ENCODE data around the gene CXCR4.
"Not testable (repeated sequence)": the region's sequence is repeated elsewhere in the genome, so short reads cannot be mapped to it uniquely, and the experiment has no call there.

The CXCR4 gene

DNA sequence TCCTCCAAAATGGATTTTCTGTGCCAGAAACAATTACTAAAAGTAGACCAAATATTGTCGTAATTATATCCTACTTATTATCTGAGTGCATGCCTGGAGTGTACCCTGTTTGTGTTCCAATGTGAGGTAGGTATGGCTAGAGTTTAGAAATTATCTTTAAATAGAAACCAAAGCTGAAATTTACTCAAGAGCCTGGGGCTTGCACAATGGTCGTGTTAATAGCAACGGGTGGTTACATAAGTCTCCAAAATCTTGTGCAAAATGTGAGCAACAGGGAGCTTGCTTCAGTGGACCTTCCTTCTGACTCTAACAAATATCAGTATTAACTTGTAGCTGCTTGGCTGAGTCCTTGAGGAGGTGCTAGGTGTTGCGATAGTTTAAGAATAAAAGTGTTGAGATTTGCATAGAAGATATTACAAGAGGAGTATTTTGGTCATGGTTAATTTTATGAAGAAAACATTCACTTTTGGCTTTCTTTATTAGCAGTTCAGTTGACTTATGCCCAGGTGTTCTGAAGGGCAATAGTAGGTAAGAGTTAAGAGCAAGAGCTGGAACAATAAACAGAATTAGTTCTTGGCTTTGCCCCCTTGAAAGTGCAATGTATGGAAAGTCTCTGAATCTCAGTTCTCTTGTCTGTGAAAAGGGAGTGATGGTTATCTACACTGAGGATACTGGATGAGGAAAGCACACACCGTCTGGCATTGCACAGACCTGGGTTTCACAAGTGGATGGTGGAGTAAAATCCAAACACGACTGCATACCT, 4.6 kb downstream of the CXCR4 start:
- DNase-seq, result peak; percentile 50

DNA sequence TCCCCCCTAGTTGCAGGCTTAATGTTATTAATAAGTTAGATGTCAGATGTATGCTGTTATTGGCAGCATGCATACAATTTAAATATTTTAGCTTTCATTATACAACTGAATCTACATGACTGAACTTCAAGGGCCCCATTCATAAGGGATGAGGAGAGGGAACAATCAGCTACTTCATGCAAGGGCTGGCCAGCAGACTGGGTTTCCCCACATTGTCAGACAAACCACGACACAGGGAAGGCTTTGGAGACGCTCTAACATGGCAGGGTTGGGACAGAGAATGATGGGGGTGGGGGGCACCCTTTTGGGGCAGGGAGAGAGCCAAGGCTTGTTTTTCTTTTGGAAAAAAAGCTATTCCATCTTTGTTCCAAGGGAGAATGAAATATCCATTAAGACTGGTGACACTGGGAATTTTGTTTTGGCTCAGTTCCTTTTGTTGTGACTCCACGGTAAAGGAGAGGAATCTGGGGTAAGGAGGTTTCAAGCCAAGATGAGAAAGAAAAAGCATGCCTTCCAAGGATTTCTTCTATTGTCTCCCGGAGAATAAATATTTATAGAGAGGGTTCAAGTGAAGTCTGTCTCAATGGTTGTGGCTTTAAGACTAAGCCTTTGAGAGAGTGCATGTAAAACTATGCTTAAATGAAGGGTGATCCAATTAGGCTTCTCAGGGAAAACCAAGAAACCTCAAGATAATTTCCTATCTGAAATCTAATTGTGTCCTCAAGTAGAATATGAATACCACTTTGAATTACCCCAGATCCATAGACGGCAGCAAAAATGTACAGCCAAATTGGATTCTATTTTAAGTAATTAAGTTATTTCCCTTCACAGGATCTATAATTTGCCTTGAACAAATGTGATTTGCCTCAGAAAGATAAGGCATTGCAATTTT, 5.4 kb downstream of the CXCR4 start:
- DNase-seq, result no peak

- no peak for DNase-seq
Measured at GRCh38 chr2:136111711-136112110, 6.2 kb downstream of the CXCR4 start.

- DNase-seq, result no peak
Measured at GRCh38 chr2:136110526-136110925, 7.4 kb downstream of the CXCR4 start.

DNA sequence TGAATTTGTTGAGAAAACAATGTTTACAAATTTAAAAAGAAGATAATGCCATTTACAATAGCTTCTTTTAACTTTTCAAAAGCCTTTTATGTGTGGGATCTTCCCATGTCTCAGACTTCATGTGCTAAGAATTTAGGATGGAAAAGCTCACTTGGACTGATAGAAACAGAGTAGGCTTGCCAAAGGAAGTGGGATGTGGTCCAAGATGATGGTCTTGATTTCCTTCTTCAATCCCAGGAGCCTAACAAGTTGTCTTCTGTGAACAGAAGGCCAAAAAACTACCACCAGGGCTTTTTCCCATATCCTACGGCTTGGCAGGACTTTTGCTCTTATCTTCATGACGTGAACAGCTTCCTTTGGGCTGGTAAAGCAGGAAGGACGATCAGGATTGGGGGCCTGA, 9.5 kb downstream of the CXCR4 start:
- DNase-seq, result no peak

- no peak for DNase-seq
Measured at GRCh38 chr2:136107051-136108033, 10.6 kb downstream of the CXCR4 start.

DNA sequence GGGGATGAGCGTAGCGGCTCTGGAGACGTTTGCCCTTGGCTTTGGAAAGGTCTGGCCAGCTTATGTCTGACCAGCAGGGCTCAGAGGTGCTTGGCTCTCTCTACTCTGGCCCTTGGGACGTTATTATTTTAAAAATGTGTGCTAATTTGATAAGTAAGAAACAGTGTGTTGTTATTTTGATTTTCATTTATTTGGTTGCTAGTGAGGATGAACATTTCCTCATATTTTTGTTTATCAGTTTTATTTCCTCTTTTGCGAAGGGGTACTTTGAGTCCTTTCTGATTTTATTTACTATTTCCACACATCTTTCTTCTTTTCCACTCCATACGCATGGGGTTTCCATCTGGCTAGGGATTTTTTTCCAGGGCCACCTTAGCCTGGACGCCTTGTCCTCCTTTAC, 11.4 kb downstream of the CXCR4 start:
- DNase-seq, result no peak

GRCh38 chr2:136104977-136105376, 13.0 kb downstream of the CXCR4 start:
- DNase-seq, result no peak

- DNase-seq, result no peak
Measured at GRCh38 chr2:136101042-136101441, 16.9 kb downstream of the CXCR4 start.

DNA sequence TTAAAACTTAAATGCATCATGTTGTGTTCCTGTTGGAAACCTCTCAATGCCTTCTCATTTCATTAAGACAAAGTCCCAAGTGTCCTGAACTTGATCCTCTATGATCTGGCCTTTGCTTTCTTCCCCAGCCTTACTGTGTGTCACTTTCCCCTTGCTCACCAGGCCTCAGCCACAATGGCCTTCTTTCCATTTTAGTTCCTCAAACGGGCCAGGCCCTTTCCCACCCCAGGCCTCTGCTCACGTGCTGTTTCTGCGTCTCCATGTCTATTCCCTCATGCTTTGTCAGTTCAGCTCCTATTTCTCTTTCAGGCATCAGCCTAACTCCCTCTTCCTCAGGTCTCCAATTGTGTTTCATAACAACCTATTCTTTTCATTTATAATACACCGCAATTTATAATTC, 19.5 kb downstream of the CXCR4 start:
- peak; percentile 33 for DNase-seq

DNA sequence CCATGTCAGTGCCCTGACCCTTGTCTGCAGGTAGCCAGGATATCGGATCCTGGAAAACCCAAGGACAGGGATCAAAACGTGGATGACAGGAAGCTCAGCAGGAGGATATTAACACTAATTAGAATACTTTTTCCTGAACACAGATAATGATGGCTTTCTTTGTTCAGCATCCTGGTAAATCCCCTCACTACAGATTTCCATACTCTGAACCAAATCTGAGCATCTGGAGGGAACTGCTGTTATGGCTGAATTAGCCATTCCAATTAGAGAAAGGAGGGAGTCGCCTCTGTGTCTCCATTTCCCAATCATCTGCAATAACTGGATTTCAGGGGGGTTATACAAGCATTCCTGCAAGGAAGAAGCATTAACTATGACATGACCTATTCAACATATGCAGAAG, 24.4 kb downstream of the CXCR4 start:
- no peak for DNase-seq

DNA sequence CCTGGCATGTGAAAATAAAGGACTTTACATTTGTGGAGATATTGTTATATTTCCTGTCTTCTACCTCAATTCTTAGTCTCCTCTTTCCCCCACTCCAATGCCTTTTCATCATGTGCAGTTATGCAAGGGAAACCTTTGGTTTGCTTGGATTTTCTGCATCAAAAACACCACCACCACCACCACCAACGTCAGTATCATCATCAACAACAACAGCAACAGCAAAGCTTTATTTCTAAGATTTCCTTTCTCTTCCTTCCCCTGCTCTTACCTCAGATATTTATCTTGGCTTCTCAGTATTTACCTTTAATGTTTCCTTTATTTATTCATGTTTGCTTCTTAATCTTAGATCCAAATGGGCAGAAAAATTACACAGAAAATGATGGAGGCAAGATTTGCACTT, 26.1 kb downstream of the CXCR4 start:
- DNase-seq, result no peak

- DNase-seq, result not testable (repeated sequence)
Measured at GRCh38 chr2:136087901-136088460, 30.0 kb downstream of the CXCR4 start.

- no peak for DNase-seq
Measured at GRCh38 chr2:136086253-136087016, 31.5 kb downstream of the CXCR4 start.

GRCh38 chr2:136085453-136086209, 32.3 kb downstream of the CXCR4 start:
- DNase-seq, result no peak

DNA sequence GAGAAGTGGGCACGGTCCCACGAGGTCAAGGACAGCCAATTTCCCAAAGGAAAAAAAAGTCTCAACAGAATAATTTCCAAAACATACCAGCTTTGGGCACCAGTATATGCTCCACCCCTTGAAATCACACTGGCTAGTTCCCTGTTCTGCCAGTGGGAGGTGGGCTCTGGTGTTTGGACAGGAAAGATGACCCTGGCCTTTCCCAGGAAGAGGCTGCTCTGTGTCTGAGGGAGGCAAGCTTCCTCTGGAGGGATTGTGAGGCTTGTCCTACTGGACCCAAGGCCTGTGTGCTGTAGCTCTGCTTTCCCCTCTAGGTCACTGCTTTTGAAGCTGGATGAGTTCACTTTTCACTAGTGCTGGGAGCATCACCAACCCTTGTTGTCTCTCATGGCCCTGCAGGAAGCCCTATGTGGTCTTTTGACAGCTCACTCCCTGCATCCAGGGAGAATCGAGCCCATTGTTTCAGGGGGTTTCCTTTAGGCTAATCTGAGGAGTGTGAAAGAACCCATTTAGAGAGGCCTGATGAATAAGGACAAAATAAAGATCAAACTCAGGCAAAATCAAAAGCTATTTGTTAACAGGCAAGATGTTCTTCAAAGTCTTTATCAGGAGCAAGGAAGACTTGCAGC, 36.3 kb downstream of the CXCR4 start:
- no peak for DNase-seq

DNA sequence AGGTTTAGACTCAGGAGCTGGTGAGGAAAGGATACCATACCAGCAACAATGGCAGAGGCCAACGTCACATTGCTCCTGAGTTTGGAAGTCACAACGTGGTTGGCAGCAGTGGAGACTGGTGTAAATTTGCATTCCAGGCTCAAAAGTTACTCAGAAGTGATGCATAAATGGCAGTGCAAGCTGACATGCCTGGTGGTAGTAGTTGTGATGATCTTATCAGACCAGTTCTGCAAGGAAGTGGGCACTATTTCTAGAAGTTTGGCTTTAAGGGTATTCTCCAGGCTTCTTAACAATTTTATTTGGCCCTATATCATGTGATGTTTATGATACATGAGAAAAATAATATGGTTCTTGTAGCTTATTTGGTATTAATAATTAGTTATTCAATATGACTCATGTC, 37.8 kb downstream of the CXCR4 start:
- no peak for DNase-seq

DNA sequence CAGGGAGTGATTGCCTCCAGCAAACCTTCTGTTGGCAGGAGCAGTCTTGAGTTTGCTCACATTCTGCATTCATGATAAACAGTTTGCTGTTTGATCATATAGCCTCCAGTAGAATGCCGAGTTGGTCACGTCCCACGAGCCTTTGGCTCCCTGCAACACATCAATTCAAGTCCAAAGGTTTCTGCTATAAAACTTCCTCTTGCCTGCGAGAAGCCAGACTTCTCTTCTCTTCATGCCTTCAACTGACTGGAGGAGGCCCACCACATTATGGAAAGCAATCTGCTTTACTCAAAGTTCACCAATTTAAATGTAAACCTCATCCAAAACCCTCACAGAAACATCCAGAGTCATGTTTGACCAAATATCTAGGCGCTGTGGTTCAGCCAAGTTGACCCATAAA, 40.8 kb downstream of the CXCR4 start:
- DNase-seq, result no peak

DNA sequence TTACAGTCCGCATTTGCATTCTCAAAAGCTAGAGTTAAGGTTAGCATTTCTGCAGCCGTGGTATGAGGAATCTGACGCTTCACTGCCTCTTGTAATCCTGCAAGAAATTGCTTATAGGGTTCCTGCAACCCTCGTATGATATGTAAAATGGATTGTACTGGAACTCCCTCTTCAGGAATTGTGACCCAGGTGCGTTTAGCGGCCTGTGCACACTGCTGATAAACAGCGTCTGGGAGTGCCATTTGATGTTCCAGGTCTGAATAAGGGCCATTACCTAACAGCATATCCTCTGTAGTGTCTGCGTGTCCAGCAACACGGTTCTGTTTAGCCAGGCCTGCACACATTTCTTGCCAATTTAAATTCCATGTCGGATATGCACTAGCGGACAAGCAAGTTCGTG, 42.5 kb downstream of the CXCR4 start:
- no peak for DNase-seq

DNA sequence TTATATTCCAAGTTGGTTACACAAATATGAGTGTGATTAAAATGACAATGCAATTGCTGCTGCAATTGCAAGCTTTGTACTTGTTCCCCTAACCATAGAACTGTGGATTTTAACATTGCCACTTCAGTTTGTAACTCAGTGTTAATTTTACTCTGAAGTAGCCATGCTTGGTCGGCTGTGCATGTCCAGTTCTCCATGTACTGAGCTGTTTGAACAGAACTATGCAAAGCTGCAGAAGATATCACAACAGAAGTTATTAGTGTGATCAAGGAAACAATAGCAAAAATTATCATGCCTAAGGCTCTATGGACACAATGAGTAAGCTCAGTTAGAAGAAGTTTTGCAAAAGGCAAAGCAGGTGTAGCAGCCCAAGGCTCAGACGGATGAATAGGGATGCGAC, 45.3 kb downstream of the CXCR4 start:
- DNase-seq, result no peak

DNA sequence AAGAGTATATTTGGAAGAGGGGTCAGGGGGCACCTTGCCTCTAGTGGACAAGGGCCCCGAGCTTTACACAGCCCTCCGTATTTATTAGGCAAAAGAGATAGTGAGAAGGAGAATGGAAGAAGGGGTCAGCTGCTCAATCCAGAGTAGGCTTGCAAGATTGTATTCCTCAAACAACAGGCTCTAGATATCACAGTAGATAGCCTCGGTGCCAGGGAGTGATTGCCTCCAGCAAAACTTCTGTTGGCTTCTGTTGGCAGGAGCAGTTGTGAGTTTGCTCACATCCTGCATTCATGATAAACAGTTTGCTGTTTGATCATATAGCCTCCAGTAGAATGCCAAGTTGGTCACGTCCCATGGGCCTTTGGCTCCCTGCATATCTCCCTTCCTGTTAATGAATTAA, 46.1 kb downstream of the CXCR4 start:
- DNase-seq, result not testable (repeated sequence)

Data from CD4-positive, alpha-beta T cell treated with Interleukin-15 for 1 hour (primary cell).